HG03060 (cell line): Measurements from ENCODE around the gene PTPN21.

Experiments used
- ATAC-seq: cut with Tn5 transposase; IDR thresholded peaks from one replicate; pipeline ENCODE4 v1.9.1; 2021; ENCODE audit warnings: low read depth, moderate number of reproducible peaks; ENCODE audit not compliant: unreplicated experiment

PTPN21 gene

GRCh38 chr14:88476825-88477224, 78.0 kb downstream of the PTPN21 start:
- no peak for ATAC-seq

GRCh38 chr14:88476214-88476774, 78.5 kb downstream of the PTPN21 start:
- ATAC-seq = no peak

GRCh38 chr14:88473791-88474190, 81.0 kb downstream of the PTPN21 start:
- no peak for ATAC-seq

- ATAC-seq = no peak
Observed at GRCh38 chr14:88470542-88471440, 84.0 kb downstream of the PTPN21 start.

- ATAC-seq = no peak
Observed at GRCh38 chr14:88468406-88468805, 86.4 kb downstream of the PTPN21 start.

- ATAC-seq = no peak
Observed at GRCh38 chr14:88463318-88463717, 91.5 kb downstream of the PTPN21 start.

- no peak for ATAC-seq
Observed at GRCh38 chr14:88454886-88455285, 99.9 kb downstream of the PTPN21 start.

GRCh38 chr14:88452231-88452630, 102.6 kb downstream of the PTPN21 start:
- ATAC-seq = no peak

GRCh38 chr14:88439088-88439487, 115.7 kb downstream of the PTPN21 start:
- no peak for ATAC-seq

- ATAC-seq = no peak
Observed at GRCh38 chr14:88437658-88438057, 117.1 kb downstream of the PTPN21 start.

- no peak for ATAC-seq
Observed at GRCh38 chr14:88430976-88431375, 123.8 kb downstream of the PTPN21 start.

- ATAC-seq = no peak
Observed at GRCh38 chr14:88426271-88426670, 128.5 kb downstream of the PTPN21 start.

GRCh38 chr14:88424573-88424972, 130.2 kb downstream of the PTPN21 start:
- ATAC-seq = no peak

GRCh38 chr14:88422919-88423650, 131.7 kb downstream of the PTPN21 start:
- no peak for ATAC-seq

- no peak for ATAC-seq
Observed at GRCh38 chr14:88422047-88422446, 132.8 kb downstream of the PTPN21 start.

GRCh38 chr14:88421286-88421685, 133.5 kb downstream of the PTPN21 start:
- ATAC-seq = no peak

GRCh38 chr14:88420187-88420586, 134.6 kb downstream of the PTPN21 start:
- ATAC-seq = no peak

- no peak for ATAC-seq
Observed at GRCh38 chr14:88417594-88417993, 137.2 kb downstream of the PTPN21 start.
